Retinal pigment epithelial cell (primary cell): Measurements from ENCODE around the gene MPHOSPH9.
A peak's percentile ranks its signal among the peaks of the same experiment; 100 is the strongest.

Experiments used
- DNase-seq: peaks from one replicate; pipeline ENCODE4 v3.0.0-alpha.2; 2010; ENCODE audit warnings: low read depth
- H3K4me3 ChIP-seq: 2 replicates; pipeline ENCODE4 v1.5.1; 2011; ENCODE audit warnings: mild to moderate bottlenecking, low read length, control low read depth, moderate library complexity
- TF ChIP-seq, protein P1 (sequence below): conservative IDR thresholded peaks from 2 replicates; pipeline ENCODE4 v1.5.1; 2011; ENCODE audit warnings: low read depth, low read length, control low read depth, inconsistent platforms

MPHOSPH9 gene

DNA sequence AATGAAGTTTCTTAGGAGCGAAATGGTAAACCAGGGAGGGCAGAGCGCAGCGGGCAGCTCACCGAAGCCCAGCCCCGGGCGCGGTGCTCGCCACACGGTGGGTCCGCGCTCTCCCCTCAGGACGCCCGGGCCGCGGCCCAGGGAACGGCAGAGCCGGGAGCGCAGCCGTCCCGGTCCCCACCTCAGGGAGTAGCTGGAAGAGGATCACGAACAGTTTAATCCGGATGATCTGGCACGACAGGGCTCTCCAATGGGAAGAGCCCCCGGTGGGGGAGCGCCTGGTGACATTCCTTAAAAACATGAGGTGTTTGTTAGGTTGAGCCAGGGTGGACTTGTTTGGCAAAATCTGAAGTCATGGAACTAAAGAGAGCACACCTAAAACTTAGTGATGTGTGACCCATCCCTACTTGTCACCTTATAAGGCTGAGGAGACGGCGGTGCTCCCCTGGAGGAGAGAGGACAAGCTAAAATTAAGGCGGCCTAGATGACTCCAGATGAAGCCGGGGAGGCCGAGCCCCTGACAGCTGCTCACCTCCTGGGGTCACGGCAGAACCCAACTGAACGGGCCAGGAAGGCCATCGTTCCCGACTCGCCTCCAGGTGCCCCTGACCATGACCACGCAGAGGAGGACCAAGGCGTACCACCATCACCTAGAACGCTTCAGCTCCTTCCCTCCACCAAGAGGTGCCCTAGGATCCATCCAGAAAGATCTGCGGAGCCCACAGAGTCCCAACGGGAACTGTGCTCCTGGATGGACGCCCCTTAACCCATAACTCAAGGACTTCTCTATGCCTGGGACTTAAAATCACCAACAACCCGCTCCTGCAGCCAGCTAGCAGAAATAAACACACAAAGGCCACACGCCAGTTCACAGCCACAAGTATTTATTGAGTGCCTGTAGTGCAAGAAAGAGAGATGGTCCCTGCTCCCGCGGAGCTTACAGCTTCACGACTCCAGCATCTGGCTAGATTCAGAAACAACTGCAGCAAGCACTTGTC, 81.2 kb downstream of the MPHOSPH9 start:
- no peak for DNase-seq
- TF ChIP-seq, protein P1, sequence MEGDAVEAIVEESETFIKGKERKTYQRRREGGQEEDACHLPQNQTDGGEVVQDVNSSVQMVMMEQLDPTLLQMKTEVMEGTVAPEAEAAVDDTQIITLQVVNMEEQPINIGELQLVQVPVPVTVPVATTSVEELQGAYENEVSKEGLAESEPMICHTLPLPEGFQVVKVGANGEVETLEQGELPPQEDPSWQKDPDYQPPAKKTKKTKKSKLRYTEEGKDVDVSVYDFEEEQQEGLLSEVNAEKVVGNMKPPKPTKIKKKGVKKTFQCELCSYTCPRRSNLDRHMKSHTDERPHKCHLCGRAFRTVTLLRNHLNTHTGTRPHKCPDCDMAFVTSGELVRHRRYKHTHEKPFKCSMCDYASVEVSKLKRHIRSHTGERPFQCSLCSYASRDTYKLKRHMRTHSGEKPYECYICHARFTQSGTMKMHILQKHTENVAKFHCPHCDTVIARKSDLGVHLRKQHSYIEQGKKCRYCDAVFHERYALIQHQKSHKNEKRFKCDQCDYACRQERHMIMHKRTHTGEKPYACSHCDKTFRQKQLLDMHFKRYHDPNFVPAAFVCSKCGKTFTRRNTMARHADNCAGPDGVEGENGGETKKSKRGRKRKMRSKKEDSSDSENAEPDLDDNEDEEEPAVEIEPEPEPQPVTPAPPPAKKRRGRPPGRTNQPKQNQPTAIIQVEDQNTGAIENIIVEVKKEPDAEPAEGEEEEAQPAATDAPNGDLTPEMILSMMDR = no peak
- peak overlapping the region; percentile 59 for H3K4me3 ChIP-seq

DNA sequence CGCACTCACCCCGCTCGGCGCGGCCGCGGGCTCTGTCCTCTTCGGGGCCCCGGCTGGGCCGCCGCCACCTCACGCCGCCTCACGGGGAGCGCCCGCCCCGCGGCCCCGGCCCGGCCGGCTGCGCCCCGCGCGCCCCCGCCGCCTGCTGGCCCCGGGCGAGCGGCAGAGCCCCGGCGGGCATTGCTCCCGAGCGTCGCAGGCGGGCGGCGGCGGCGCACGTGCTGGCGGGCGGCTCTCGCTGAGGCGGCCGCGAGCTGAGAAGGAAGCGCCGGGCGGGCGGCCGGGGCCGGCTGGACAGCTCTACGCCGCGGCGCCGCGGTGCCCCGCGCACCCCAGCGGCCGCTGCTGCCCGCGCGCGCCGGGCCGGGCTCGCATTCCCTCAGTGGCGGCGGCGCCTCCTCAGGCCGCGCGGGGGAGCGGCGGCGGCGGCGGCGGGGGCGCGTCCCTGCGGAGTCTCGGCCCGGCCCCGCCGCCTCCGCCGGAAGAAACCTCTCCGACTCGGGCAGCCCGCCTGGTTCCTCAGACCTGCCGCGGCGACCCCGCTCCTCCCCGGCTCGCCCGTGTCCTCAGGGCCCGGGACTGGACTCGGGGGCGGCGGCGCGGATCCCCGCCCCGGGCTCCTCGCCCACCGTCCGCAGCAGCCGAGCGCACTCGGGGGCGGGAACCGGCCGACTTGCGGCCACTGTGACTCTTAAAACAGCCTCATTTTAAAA, 82.0 kb downstream of the MPHOSPH9 start, which contains the start of gene PITPNM2:
TSS of gene PITPNM2 (minus strand) at position 347 of the 713 bp plus-strand sequence. CDS start 116,500 bp downstream, outside the sequence.
- TF ChIP-seq, protein P1 = no peak
- H3K4me3 ChIP-seq = peak within 1 kb of the TSS; percentile 60
- DNase-seq = no peak

DNA sequence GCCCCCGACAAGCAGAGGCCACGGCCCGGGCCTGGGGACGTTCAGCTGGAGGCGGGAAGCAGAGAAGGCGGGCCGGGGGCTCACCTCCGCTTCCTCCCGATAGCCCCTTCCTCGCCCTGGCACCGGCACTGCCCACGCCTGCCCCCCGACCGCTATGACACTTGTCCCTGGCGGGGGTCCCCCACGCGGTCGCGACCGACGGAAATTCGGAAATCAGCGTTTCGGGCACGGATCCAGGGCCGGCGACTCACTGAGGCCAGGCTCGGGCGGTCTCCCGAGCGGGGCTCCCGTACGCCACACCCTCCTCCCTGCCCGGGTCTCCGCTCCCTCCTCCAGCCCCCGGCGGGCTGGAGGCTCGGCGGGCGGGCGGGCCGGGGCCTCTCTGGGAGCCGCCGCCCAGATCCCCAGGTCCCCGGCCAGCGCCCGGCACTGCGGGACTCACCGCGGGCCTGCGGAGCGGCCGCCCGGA, 82.6 kb downstream of the MPHOSPH9 start:
- TF ChIP-seq, protein P1 = no peak
- DNase-seq = no peak

DNA sequence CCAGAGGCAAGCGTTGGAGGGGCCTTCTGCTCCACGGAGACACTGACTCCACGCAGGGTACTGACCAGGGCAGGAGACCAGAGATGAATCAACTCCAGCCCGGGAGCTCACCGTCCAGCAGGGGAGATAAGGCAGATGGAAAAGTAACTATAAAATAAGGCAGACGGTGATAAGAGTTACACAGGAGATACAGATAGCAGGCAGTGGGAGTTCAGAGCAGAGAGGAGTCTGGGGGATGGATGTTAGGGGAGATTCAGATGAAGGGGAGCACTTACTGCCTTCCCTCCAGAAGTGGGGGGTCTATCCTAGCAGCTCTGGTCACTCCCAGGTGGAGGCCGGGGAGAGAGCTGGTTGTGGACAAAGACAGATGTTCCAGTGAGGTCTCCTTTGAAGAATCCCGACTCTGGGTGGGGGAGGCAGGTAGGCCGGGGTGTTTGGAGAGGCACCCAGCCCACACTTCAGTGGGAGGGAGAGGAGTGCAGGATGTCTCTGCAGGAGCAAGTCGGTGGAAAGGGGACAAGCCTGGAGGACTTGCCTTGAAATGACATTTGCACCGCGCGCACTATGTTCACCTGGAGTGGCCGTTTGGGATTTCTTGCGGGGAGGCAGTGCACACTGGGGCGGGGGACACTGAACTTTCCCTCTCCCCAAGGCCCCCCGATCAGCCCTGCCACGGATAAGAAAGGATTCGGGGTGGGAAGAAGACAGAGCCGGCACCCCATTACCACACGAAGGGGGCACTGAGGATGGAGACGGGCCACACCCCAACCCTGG, 83.3 kb downstream of the MPHOSPH9 start:
- DNase-seq = no peak
- H3K4me3 ChIP-seq = peak overlapping the region; percentile 60
- TF ChIP-seq, protein P1 = no peak

More for the DNA sequence above, 82.6 kb downstream of the MPHOSPH9 start:
- peak overlapping the region; percentile 60 for H3K4me3 ChIP-seq

DNA sequence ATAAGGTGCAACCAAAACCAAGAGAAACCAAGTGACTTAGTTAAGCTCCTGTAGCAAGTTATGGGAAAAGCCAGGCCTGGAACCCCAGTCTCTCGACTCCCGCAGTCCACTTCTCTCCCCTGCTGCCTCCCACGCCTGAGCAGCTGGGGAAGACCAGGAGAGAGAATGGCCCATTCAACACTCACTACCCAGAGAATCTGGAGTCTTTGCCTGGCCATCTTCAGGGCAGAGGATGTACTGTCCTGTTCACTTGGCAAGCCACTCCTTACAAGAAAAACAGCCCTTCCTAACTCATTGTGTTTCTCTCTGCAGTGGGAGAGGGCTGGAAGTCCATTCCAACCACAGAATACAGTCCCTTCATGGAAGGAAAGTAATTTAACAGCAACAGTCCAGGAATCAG, 83.9 kb downstream of the MPHOSPH9 start:
- no peak overlapping the region for H3K4me3 ChIP-seq
- TF ChIP-seq, protein P1 = no peak
- DNase-seq = no peak

DNA sequence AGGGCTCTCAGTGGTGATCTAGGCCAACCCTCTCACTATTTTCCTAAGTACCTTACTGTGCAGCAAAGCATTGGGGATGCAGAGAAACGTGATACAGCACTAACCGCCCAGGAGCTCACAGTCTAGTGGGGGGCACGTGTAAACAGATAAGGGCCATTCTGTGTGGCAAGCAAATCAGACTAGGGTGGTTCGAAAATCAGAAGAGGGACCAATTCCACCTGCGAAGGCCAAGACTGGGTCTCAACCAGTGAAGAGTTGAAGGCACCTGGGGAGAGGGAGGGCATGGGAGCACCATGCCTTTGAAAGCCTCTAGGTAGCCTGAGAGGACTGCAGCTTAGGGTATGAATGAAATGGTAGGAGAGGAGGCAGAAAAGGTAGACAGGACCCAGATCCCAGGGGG, 84.3 kb downstream of the MPHOSPH9 start:
- TF ChIP-seq, protein P1 = no peak
- no peak for DNase-seq
- H3K4me3 ChIP-seq = no peak overlapping the region
